PFSK-1 (cell line): ENCODE data around the gene GATC.

Source experiments
- FOXP2 ChIP-seq: optimal IDR thresholded peaks from 2 replicates; pipeline ENCODE3; 2011; ENCODE audit warnings: borderline replicate concordance, control low read depth, inconsistent platforms; ENCODE audit not compliant: insufficient read depth; ENCODE audit errors: extremely low read length, extremely low read depth
- POLR2AphosphoS5 ChIP-seq: IDR thresholded peaks from 2 replicates; pipeline ENCODE4 v1.6.1; 2012; ENCODE audit warnings: low read depth, mild to moderate bottlenecking, control low read depth, low read length, moderate library complexity
- REST ChIP-seq, 2 experiments: IDR thresholded peaks; 2 replicates each; pipeline versions ENCODE4 v1.6.1 to v1.8.0; 2011 to 2012; ENCODE audit warnings: low read depth in 2 of 2, low read length in 2 of 2, control low read depth in 1 of 2, inconsistent platforms in 1 of 2, mild to moderate bottlenecking in 1 of 2, moderate library complexity in 1 of 2; ENCODE audit not compliant: insufficient read depth in 1 of 2
- SIN3A ChIP-seq: IDR thresholded peaks from 2 replicates; pipeline ENCODE4 v1.6.1; 2012; ENCODE audit warnings: mild to moderate bottlenecking, low read length, moderate library complexity, borderline replicate concordance; ENCODE audit not compliant: insufficient read depth
- TAF1 ChIP-seq: IDR thresholded peaks from 2 replicates; pipeline ENCODE4 v1.6.1; 2012; ENCODE audit warnings: low read length, control low read depth, borderline replicate concordance; ENCODE audit not compliant: insufficient read depth

GATC gene

GRCh38 chr12:120489018-120489417 lies 42.8 kb downstream of the GATC start:
- TF ChIP-seq SIN3A (no peak), REST (IDR thresholded peaks at IDR 0.05; ENCODE audit: insufficient read depth in 1 of 2, low read depth in 2 of 2, low read length in 2 of 2) (no peak), FOXP2 (no peak), TAF1 (no peak)

GRCh38 chr12:120490325-120490724 lies 44.1 kb downstream of the GATC start:
- TF ChIP-seq SIN3A: no peak
- no peak for TF ChIP-seq REST (IDR thresholded peaks at IDR 0.05; ENCODE audit: insufficient read depth in 1 of 2, low read depth in 2 of 2, low read length in 2 of 2)
- no peak for TF ChIP-seq POLR2AphosphoS5
- TF ChIP-seq FOXP2: no peak
- no peak for TF ChIP-seq TAF1

- TF ChIP-seq FOXP2: no peak
- TF ChIP-seq TAF1: no peak
- TF ChIP-seq REST (IDR thresholded peaks at IDR 0.05; ENCODE audit: insufficient read depth in 1 of 2, low read depth in 2 of 2, low read length in 2 of 2): no peak
- TF ChIP-seq POLR2AphosphoS5: no peak
- TF ChIP-seq SIN3A: no peak
Measured at GRCh38 chr12:120490833-120491512, 44.7 kb downstream of the GATC start.

GRCh38 chr12:120495186-120495730 lies 49.0 kb downstream of the GATC start:
- TF ChIP-seq TAF1 (no peak), SIN3A (no peak), FOXP2 (no peak), REST (IDR thresholded peaks at IDR 0.05; ENCODE audit: insufficient read depth in 1 of 2, low read depth in 2 of 2, low read length in 2 of 2) (no peak), POLR2AphosphoS5 (no peak)
